ENCODE data around the gene OR4D2.

DNA sequence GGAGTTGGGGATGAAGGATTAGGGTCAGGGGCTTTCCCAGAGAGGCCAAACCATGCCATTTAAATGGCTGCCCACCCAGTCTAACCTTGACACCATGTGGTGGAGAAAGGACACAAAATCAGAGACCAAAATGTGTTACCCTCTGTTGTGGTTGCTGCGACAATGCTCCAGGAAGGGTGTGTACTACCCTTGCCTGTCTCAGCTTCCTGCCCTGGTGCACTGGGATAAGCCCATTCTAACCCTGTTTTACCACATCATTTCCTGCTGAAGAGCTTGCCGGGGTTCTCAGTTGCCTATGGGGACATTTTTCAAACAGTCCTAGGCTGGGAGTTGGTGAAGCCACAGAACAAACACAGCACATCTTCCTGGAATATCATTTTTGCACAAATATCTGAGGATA lies 13.7 kb upstream of the OR4D2 start:
- TF ChIP-seq RAD21 (IDR thresholded peaks at IDR 0.05) (no peak), RXRA (IDR thresholded peaks at IDR 0.05) (no peak), TAF1 (conservative IDR thresholded peaks at IDR 0.05) (no peak), EGR1 (IDR thresholded peaks at IDR 0.05; ENCODE audit: low read depth in 2 of 2) (no peak), SP1 (IDR thresholded peaks at IDR 0.05) (no peak), HNF4G (IDR thresholded peaks at IDR 0.05) (no peak)
- TF ChIP-seq, protein P1, sequence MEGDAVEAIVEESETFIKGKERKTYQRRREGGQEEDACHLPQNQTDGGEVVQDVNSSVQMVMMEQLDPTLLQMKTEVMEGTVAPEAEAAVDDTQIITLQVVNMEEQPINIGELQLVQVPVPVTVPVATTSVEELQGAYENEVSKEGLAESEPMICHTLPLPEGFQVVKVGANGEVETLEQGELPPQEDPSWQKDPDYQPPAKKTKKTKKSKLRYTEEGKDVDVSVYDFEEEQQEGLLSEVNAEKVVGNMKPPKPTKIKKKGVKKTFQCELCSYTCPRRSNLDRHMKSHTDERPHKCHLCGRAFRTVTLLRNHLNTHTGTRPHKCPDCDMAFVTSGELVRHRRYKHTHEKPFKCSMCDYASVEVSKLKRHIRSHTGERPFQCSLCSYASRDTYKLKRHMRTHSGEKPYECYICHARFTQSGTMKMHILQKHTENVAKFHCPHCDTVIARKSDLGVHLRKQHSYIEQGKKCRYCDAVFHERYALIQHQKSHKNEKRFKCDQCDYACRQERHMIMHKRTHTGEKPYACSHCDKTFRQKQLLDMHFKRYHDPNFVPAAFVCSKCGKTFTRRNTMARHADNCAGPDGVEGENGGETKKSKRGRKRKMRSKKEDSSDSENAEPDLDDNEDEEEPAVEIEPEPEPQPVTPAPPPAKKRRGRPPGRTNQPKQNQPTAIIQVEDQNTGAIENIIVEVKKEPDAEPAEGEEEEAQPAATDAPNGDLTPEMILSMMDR (IDR thresholded peaks at IDR 0.05; ENCODE audit: low read depth, low read length, missing input control), result no peak

Measured in liver (tissue), 3 donors.